DMS79 (cell line): ENCODE results near the gene COL6A5.
A peak's percentile ranks its signal among the peaks of the same experiment; 100 is the strongest.
"Not testable (repeated sequence)": the region's sequence is repeated elsewhere in the genome, so short reads cannot be mapped to it uniquely, and the experiment has no call there.

Experiments
- DNase-seq: peaks from one replicate; lab custom pipeline; 2025; lab: John Stamatoyannopoulos, UW

COL6A5 gene, protein sequence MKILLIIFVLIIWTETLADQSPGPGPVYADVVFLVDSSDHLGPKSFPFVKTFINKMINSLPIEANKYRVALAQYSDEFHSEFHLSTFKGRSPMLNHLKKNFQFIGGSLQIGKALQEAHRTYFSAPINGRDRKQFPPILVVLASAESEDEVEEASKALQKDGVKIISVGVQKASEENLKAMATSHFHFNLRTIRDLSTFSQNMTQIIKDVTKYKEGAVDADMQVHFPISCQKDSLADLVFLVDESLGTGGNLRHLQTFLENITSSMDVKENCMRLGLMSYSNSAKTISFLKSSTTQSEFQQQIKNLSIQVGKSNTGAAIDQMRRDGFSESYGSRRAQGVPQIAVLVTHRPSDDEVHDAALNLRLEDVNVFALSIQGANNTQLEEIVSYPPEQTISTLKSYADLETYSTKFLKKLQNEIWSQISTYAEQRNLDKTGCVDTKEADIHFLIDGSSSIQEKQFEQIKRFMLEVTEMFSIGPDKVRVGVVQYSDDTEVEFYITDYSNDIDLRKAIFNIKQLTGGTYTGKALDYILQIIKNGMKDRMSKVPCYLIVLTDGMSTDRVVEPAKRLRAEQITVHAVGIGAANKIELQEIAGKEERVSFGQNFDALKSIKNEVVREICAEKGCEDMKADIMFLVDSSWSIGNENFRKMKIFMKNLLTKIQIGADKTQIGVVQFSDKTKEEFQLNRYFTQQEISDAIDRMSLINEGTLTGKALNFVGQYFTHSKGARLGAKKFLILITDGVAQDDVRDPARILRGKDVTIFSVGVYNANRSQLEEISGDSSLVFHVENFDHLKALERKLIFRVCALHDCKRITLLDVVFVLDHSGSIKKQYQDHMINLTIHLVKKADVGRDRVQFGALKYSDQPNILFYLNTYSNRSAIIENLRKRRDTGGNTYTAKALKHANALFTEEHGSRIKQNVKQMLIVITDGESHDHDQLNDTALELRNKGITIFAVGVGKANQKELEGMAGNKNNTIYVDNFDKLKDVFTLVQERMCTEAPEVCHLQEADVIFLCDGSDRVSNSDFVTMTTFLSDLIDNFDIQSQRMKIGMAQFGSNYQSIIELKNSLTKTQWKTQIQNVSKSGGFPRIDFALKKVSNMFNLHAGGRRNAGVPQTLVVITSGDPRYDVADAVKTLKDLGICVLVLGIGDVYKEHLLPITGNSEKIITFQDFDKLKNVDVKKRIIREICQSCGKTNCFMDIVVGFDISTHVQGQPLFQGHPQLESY (N-terminal part only)

DNA sequence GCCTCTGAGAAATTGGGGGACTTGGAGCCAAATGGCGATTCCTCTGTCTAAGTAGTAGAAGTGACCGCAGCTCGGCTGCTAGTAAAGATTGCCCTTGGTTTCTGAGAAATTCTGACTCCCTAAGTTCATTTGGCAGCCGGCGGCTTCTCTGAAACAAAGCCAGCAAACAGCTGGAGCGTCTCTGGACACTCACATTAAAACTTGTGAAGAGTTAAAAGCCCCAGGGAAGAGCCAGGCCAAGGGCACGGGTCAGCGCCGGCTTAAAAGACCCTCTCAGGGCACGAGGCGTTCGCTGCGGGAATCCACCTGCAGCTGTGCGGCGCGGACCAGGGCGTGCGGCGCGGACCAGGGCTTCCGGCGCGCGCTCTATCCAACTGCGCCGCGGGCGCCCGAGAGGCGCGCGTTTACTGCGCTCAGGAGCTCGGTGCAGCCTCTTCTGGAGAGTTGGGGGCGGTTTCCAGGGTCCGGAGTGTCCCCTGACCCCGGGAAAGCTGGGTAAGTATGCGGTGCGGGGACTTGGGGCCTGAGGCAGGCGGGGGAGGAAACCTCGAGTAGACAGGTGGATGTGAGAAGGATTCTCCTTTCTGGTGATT lies at the start of gene COL6A5:
COL6A5 (plus strand) TSS at position 186 of the 593 bp plus-strand sequence. CDS start 27,967 bp downstream, outside the sequence.
- no peak for DNase-seq

DNA sequence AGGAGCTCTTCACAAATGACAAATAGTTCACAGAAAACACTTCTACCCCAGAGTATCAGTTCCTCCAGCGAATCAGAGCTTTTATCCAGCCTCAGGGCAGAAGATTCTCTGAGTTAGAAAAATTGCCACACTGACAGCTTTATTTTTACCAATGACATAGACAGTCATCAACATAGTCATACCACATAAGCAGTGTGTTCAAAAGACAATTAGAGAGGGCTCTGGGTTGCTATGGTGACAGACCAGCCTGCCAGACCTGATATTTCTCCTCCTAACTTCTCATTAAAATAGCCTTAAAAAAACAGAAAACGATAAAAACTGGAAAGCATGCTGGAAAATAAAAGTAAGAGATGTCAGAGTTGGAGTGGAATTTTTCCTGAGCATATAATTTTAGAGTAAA lies 45.9 kb upstream of the COL6A5 start:
- DNase-seq, result no peak

DNA sequence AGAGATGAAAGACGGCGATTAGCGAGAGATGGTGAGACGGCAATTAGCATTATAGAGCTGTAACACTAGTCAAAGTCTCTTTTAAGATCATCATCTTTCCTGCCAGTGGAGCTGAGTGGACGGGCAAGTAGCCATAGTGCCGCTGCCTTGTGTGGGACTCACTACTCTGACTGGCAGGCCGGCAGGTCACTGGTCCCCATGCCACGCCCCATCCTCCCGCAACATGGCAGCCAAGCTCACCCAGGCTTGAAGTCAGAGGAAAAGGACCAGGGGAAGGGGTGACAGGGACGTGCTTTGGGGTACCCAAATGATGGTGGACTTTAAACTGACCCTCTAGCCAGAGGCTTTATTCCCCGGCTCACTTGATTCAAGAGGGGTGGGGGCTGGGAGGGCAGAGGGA lies 44.6 kb upstream of the COL6A5 start:
- DNase-seq, result no peak

DNA sequence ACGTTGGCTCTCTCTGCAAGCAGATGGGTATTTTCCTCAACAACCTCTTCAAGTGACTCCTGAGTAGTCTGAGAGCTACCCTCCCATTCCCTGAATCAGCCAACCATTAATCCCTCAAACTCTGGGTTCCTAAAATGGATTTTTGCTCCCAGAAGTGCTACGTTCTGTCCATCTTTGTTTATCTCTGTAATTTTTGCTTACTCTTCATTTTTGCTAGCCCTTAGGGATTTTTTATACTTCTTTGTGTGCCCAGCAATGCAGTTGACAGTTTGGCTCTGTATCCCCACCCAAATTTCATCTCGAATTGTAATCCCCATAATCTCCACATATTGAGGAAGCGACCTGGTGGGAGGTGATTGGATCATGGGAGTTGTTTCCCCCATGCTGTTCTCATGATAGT lies 35.4 kb upstream of the COL6A5 start:
- no peak for DNase-seq

DNA sequence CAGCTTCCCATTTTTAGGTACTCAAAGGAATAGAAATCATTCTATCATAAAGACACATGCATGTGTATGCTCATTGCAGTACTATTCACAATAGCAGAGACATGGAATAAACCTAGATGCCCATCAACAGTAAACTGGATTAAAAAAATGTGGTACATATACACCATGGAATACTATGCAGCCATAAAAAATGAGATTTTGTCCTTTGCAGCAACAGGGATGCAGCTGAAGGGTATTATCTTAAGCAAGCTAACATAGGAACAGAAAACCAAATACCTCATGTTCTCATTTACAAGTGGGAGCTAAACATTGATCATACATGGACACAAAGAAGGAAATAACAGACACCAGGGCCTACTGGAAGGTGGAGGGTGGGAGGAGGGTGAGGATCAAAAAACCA lies 33.1 kb upstream of the COL6A5 start:
- DNase-seq, result no peak

DNA sequence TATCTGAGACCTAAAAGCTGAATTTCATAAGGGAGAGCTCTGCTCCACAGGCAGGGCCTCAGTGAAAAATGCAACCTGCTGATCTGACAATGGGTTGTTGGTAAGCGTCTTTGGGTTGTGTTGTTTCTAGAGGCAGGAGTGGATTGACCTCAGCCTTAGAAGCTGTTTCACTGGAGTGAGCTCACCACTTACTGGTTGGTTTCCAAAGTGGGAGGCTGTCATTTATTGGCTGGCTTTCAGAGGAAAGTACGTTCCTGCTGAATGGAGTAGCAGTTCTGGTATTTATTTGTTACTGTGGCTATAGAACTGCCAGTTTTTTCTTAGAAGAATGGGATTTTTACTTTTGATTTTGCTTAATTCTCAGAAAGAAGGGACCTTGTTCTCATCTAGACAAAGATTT lies 29.3 kb upstream of the COL6A5 start:
- DNase-seq, result no peak

DNA sequence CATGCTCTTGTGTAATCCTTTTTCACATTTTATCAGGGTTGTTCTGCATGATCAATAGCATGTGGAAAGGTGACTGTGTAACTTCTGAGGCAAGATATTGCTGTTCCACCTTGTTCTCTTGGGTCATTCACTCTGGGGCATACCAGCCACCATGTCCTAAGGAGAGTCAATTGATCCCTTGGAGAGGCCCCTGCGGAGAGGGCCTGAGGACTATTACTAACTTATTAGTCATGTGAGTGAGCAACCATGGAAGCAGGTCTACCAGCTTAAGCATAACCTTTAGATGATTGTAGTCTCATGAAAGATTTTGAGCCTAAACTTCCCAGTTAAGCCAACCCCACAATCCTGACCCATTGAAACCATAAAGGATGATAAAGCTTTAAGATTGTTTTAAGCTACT lies 22.0 kb upstream of the COL6A5 start:
- DNase-seq, result no peak

DNA sequence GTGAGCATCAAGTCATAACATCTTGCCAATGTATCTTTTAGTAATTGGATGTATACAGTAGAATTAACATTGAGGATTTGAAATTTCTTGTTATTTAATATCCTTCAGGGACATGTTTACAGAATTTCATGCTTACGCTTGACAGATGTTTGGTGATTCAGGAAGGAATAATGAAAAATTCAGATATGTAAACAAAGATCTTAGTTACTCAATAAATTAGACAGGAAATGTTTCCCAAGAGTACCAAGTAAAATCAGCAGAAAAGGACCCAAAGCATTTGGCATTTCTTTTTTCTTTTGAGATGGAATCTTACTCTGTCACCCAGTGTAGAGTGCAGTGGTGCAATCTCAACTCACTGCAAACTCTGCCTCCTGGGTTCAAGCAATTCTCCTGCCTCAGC lies 4.7 kb upstream of the COL6A5 start:
- DNase-seq, result no peak

DNA sequence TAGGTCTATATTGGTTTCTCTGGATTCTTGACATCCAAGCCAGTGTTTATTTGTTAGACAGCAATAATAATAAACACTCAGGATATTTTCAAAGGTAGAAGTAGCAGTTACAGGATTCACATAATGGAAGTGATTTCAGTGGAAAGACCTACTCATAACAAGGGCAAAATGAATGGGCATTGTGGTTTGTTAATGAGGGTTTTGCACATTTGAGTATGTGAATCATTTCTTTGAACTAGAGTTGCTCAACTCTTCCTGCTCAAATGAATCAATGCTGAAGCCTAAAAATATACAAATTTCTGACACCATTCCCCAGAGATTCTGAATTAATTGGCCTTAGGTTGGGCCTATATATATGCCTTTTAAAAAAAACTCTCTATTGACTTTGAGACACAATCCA lies 4.1 kb upstream of the COL6A5 start:
- DNase-seq, result no peak

DNA sequence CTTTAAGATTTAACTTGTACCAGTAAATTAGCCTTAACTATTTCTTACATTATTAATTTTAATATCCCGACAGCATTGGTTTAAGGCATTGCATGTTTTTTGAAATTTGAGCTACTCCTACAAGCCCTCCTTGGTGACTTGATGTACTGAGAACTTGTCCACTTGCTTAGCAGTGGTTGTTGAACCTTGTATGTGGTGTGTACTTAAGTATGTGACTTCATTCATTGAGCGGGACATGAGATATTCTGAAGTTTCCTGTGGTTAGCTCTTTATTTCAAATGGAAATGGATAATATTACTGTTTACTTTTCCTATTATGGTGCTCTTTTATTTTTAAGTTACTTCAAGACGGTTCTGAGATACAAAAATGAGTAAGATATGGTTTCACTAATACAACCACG lies 3.6 kb upstream of the COL6A5 start:
- no peak for DNase-seq

DNA sequence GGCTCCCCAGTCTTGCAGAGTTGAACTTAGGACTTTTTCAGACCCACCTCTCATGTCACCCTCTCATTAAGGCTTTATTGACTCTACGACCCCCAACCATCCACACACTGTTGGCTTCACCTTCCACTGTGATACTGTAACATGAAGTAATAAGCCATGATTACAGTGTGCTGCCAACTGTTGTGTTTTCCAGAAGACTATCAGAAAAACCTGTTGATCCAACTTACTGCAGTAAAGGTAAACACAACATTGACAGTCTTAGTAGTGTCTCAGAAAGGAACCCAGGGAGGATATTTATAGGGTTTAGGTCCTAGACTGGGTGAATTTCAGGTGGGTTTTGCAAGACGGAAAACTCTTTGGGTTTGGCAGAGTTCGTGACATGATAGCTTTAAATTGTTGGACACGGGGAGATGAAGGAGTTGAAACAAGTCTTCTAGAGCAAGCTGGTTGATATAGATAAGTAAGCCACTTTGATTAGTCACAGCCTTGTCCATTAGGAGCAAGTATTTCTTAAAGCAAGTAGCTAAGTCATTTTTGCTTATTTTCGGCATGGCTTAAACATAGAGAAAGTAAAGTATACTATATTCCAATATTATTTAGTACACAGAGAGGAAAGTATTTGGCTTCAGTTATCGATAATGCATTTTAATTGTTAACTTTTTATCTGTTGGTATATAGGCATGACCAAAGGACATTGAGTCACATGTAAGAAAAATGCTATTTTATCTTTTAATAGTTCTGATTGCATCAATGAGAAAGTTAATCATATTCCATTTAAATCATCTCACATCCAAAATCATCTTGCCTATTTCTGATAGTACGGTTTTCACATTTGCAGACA lies 2.4 kb upstream of the COL6A5 start:
- no peak for DNase-seq

DNA sequence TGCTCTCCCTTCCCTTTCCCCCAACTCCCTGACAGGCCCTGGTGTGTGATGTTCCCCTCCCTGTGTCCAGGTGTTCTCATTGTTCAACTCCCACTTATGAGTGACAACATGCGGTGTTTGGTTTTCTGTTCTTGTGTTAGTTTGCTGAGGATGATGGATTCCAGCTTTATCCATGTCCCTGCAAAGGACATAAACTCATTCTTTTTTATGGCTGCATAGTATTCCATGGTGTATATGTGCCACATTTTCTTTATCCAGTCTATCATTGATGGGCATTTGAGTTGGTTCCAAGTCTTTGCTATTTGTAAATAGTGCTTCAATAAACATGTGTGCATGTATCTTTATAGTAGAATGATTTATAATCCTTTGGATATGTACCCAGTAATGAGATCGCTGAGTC lies 2.8 kb downstream of the COL6A5 start:
- DNase-seq, result not testable (repeated sequence)

DNA sequence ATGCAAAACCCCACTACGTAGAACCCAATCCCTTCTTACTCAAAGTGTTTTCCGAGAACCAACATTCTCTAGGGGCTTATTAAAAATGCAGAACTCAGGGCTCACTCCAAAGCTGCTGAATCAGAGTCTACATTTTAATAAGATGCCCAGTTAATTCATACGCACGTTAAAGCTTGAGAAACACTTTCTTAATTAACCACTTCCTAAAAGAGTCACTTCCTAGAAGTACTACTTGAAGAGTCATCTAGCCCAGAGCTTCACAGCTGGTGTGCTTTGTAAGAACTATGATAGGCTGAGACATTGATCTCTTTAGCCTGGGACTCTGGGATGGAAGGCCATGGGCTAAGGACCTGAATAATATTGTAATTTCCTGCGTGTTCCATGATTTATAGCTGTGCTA lies 9.0 kb downstream of the COL6A5 start:
- DNase-seq, result peak; percentile 60

DNA sequence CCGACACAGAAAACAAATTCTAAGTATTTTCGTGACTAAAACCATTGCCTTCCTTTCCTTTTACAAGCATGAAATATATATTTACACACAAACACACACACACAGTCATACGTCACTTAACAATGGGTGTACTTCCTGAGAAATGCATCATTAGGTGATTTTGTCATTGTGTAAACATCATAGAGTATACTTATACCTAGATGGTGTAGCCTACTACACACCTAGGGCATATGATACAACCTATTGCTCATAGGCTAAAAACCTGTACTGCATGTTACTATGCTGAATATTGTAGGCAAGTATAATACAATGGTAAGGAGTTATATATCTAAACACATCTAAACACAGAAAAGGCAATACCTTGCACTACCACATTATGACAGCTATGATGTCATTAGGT lies 28.6 kb downstream of the COL6A5 start:
- no peak for DNase-seq

DNA sequence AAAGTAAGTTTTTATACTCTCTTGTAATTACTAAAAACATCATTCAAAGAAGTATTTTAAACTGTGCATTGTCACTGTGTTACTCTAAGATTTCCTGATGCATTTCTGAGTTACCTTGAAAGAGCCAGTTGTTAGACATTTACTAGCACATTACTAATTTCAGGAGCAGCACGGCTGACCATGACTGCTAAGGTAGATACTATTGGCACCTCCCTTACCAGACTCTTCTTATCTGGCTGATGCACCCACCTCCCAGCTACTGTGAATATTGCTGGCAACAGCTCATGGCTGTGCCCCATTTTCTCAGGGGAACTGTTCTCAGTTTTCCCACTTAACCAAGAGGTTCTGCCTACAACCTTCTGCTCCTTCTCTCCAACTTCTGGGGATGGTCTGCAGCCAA lies 29.4 kb downstream of the COL6A5 start:
- DNase-seq, result no peak

DNA sequence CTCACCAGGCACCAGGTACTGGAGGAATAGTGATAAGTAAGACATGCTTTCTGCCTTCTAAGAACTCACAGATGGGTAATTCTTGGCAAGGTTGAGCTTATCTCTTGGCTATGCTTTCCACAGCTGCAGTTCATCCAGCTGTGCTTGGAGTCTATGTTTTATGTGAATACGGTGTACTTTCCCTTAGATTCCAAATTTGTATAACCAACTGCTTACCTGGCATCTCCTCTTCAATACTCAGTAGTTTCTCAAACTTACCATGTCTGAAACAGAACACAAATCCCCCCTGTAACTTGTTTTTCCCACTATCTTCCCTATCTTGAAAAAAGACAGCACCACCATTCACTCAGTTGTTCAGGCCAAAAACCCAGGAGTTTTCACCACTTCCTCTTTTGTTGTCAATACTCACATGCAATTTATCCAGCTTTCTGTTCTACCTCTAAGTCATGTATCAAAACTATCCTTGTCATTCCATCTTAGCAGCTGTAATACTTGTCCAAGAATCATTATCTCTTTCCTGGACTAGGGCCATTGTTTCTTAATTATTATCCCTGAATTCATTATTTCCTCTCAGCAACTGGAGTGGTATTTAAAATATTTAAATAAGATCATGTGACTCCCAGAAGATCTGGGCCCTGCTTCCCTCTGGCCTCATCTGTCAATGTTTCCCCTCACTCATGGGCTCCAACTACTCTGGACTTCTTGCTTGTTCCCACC lies 32.6 kb downstream of the COL6A5 start:
- DNase-seq, result no peak

DNA sequence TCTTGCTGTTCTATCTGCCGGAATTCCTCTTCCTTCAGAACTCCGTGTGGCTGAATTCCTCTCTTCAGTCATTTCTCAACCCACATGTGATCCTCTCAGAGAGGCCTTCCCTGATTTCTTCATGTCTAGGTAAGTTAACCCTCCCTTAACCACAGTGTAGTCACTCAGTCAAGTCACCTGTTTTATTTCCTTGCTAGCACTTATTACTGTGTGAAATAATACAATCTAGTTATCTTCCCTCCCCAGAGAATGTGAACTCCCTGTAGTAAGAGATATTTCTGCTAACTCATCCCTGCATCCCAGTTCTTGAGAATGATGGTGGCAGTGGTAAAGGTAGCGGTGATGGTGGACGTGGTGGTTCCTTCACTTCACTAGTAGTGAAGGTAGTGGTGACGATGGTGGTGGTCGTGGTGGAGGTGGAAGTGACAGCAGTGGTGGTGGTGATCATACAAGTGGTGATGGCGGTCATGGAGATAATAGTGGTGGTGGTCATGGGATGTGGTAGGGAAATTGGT lies 33.3 kb downstream of the COL6A5 start:
- DNase-seq, result no peak

DNA sequence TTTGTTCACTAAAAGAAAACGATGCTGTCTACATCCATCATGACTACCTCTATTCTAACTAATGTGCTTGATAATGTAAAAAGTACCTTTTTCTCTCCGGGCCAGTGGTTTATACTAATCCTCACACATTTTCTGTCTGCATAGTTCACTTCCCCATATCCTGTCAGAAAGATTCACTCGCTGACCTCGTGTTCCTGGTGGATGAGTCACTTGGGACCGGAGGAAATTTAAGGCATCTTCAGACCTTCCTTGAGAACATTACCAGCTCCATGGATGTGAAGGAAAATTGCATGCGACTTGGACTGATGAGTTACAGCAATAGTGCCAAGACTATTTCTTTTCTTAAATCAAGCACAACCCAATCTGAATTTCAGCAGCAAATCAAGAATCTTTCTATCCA lies 33.8 kb downstream of the COL6A5 start:
- DNase-seq, result no peak

DNA sequence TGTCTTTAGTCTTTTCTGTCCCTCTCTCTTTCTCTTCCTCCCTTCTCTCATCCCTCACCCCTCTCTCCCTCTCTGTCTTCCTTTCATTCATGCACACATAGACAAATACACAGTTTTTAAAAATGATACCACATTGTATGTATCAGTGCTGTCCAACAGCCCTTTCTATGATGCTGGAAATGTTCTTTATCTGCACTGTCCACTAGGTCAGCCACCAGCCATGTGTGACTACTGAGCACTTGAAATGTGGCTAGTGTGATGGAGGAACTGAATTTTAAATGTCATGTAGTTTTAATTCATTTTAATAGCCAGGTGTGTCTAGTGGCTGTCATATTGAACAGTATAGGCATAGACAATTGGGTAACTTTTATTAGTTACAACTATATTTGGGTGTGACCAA lies 34.9 kb downstream of the COL6A5 start:
- DNase-seq, result no peak

DNA sequence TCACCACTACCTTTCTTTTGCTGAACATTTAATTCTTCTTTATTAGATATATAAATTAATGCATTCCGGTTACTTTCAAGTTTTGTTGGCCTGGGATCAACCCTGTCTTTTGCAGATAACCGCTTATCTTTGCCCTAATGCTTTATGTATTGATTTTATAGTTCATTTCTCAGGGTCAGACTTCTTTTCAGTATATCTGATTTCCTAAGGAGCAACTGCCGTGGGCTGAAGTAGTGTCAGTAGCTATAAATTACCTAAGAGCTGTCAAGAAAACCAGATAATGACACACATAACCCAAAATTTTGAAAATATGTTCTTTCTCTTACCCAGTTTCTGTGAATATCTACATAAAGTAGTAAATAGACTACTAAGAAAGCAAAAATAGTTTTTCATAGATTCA lies 38.0 kb downstream of the COL6A5 start:
- no peak for DNase-seq
